GM13976 (cell line): ENCODE measurements around the gene ZNF225.
"Not testable (repeated sequence)": the region's sequence is repeated elsewhere in the genome, so short reads cannot be mapped to it uniquely, and the experiment has no call there.

Source experiments
- DNase-seq: peaks from one replicate; pipeline ENCODE4 v3.0.0; 2012; ENCODE audit warnings: low spot score
- in situ Hi-C: fragments of 300-500 bp; cut with MboI; formaldehyde crosslinking; loops from one replicate; pipeline ENCODE4 v1.12.0; 2022; ENCODE audit warnings: low sequenced_read_pairs, mixed read lengths, inconsistent platforms; ENCODE audit not compliant: unreplicated experiment
- TF ChIP-seq, protein P1 (sequence below): IDR thresholded peaks from 2 replicates; pipeline ENCODE4 v1.5.1; 2012; ENCODE audit warnings: borderline replicate concordance, mild to moderate bottlenecking; ENCODE audit not compliant: insufficient read depth; ENCODE audit errors: extremely low read depth, missing control alignments, control extremely low read depth

The ZNF225 gene

GRCh38 chr19:44113784-44114390, 688 bp downstream of the ZNF225 start:
- in situ Hi-C loops, result no loop called here
- TF ChIP-seq, protein P1, sequence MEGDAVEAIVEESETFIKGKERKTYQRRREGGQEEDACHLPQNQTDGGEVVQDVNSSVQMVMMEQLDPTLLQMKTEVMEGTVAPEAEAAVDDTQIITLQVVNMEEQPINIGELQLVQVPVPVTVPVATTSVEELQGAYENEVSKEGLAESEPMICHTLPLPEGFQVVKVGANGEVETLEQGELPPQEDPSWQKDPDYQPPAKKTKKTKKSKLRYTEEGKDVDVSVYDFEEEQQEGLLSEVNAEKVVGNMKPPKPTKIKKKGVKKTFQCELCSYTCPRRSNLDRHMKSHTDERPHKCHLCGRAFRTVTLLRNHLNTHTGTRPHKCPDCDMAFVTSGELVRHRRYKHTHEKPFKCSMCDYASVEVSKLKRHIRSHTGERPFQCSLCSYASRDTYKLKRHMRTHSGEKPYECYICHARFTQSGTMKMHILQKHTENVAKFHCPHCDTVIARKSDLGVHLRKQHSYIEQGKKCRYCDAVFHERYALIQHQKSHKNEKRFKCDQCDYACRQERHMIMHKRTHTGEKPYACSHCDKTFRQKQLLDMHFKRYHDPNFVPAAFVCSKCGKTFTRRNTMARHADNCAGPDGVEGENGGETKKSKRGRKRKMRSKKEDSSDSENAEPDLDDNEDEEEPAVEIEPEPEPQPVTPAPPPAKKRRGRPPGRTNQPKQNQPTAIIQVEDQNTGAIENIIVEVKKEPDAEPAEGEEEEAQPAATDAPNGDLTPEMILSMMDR, result no peak
- peak; percentile 18 for DNase-seq

DNA sequence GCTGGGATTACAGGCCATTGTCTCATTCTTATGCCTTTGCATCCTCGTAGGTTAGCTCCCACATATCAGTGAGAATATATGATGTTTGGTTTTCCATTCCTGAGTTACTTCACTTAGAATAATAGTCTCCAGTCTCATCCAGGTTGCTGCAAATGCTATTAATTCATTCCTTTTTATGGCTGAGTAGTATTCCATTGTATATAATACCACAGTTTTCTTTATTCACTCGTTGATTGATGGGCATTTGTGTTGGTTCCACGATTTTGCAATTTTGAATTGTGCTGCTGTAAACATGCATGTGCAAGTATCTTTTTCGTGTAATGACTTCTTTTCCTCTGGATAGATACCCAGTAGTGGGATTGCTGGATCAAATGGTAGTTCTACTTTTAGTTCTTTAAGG, 8.0 kb downstream of the ZNF225 start:
- in situ Hi-C loops, DNase-seq: not testable (repeated sequence)

DNA sequence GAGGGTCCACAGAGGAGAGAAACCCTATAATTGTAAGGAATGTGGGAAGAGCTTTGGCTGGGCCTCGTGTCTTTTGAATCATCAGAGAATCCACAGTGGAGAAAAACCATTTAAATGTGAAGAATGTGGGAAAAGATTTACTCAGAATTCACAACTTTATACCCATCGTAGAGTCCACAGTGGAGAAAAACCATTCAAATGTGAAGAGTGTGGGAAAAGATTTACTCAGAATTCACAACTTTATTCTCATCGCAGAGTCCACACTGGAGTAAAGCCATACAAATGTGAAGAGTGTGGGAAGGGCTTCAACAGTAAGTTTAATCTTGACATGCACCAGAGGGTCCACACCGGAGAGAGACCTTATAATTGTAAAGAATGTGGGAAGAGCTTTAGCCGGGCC, 18.8 kb downstream of the ZNF225 start:
- in situ Hi-C loops, result no loop called here
- DNase-seq, result no peak
- TF ChIP-seq, protein P1, result no peak

DNA sequence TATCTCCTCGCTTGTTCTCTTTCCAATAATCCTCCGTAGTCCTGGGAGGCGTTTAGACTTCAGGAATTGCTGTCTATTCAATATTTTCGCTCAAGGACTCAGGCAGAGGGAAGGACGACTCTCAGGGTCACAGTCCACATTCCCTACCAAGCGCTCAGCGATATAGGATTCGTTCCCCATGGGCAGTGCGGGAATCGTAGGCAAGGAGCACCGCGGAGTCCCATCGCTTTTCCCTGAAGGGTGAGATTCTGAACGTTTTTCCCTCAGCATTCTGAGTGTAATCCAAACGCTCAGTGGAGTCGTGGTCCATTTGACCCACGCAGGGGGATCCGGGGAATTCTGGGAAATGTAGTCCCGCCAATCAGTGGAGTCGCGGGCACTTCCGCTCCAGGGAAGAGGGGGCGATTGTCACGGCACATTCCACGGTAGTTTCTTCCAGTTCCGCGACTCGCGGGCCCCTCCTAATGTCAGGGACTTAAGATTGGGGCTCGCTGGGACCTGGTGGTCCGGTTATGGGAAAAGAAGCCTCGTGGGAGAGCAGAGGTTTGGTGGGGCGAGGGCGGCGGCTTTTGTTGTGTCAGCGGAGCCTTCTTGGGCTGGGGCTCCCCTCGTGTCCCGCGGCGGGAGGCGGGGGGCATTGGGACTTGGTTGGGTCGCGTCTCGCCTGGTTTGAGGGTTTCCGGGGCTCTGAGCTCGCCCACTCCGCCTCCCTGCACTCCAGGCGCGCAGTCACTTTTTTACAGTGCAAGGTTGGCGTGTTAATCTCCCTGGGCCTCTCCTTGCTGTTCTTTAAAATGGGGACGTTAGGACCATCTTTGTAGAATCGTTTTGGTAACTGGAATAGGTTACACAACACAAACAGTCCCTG, 28.2 kb downstream of the ZNF225 start, which contains the start of gene ZNF234:
Gene ZNF234, plus strand, starts transcription at position 364 of the 868 bp plus-strand sequence. CDS start 3,079 bp downstream, outside the sequence.
- in situ Hi-C loops, result no loop called here
- TF ChIP-seq, protein P1, result no peak
- peak; percentile 87 for DNase-seq

DNA sequence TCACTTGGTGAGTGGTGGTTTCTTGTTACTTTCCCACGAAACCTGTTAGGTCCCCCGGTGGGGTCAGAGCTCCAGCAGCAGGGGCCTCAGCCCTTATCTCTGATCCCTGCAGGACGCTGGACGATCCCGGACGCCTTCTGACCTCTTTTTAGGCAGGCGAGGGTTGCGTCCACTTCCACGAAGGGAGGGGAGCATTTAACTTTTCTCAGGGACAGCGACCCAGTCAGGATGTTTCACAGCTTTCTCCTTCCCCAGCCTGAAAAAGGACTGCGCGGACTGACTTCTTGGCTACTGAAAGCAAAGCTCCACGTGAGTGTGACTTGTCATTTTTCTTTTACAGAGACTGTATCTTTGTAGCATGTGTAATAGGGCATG, 28.8 kb downstream of the ZNF225 start:
- DNase-seq, result no peak
- in situ Hi-C loops, result no loop called here
- TF ChIP-seq, protein P1, result no peak

- no peak for DNase-seq
- TF ChIP-seq, protein P1, result no peak
- in situ Hi-C loops, result no loop called here
These were observed 36.6 kb downstream of the ZNF225 start for GRCh38 chr19:44149776-44150175.

DNA sequence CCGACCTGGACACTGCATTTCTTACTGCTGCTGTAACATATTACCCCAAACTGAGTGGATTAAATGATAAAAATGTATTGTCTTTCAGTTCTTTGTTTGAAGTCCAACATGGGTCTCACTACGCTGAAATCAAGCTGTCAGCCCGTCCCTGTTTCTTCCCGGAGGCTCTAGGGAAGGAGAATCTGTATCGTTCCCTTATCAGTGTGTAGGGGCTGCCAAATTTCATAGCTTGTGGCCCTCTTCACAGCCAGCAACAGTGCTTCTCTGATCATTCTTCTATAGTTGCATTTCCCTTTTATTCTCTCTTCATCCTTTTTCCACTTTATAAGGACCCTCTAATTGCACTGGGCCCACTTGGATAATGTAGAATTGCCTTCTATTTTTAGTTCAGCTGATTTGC, 38.3 kb downstream of the ZNF225 start:
- TF ChIP-seq, protein P1, result no peak
- in situ Hi-C loops, result no loop called here
- no peak for DNase-seq
